Liver (tissue), 3 donors: ENCODE data around the gene SF3B6.

Source experiments
- CTCF ChIP-seq: fragments of 150-350 bp; IDR thresholded peaks from 2 replicates; pipeline ENCODE4 v1.5.1; 2017; ENCODE audit warnings: improper control_type of control experiment, low read depth, low read length; ENCODE audit not compliant: missing input control
- GABPA ChIP-seq, 2 donors: IDR thresholded peaks in 1 of 2; conservative IDR thresholded peaks in 1 of 2; 2 replicates each; pipeline ENCODE4 v1.6.1; 2016; ENCODE audit warnings: antibody characterized with exemption in 2 of 2, mild to moderate bottlenecking in 1 of 2, moderate library complexity in 1 of 2
- TAF1 ChIP-seq: conservative IDR thresholded peaks from 2 replicates; pipeline ENCODE4 v1.6.1; 2016; ENCODE audit warnings: antibody characterized with exemption, mild to moderate bottlenecking
- donor health status: healthy.
- donor health status: healthy.

DNA sequence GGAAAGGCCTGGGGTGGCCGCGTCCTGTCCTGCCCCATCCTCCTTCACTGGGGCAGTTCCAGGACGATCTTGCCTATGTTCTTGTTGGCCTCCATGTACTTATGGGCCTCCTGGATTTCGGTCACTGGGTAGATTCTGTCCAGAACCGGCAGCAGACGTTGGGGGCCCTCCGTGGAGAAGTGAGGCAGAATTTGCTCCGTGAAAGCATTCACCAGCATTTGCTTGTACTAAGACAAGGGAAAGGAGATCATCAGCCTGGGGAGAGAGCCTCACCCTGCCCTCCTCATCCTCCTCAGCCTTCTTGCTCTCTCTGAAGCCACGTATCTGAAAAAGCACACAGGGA, 1.4 kb upstream of the SF3B6 start:
- TF ChIP-seq GABPA (IDR thresholded peaks at IDR 0.05 in 1 of 2, conservative IDR thresholded peaks at IDR 0.05 in 1 of 2) (no peak), CTCF (no peak), TAF1 (no peak)
